ENCODE data around the gene APOC4. TPM values are rescaled to one million over a fixed set of nuclear protein-coding genes. Genes with fewer than 3 reads are reported as not detected.

Gene APOC4
- total and polyA plus RNA-seq, 4 donors: 1.0 to 420 (median 275) TPM

- Histone ChIP-seq H3K27ac (ENCODE audit: low read depth in 1 of 2, low read length in 2 of 2) (peak overlapping the region; percentile 78 to 88), H3K27me3 (ENCODE audit: control insufficient read depth in 4 of 4, insufficient read depth in 4 of 4, low read length in 3 of 4) (no peaks in the 10 kb centered on the region), H3K9ac (ENCODE audit: low read depth in 1 of 2, low read length in 2 of 2) (peak overlapping the region; percentile 10 to 57), H3K36me3 (ENCODE audit: control insufficient read depth in 4 of 4, insufficient read depth in 3 of 4, low read depth in 1 of 4, low read length in 3 of 4) (peaks cover 0 to 26% (median 4%) of the 10 kb centered on the region in 4 donors), H3K9me3 (ENCODE audit: control insufficient read depth in 4 of 4, low read length in 3 of 4) (no peaks in the 10 kb centered on the region), H3K4me1 (ENCODE audit: control insufficient read depth in 4 of 4, insufficient read depth in 4 of 4, low read length in 3 of 4) (peaks cover 13 to 64% (median 42%) of the 10 kb centered on the region in 4 donors), H3K4me3 (ENCODE audit: low read depth in 1 of 3, low read length in 3 of 3) (peak overlapping the region; percentile 20 to 70 (median 55))
- TF ChIP-seq, protein P1, sequence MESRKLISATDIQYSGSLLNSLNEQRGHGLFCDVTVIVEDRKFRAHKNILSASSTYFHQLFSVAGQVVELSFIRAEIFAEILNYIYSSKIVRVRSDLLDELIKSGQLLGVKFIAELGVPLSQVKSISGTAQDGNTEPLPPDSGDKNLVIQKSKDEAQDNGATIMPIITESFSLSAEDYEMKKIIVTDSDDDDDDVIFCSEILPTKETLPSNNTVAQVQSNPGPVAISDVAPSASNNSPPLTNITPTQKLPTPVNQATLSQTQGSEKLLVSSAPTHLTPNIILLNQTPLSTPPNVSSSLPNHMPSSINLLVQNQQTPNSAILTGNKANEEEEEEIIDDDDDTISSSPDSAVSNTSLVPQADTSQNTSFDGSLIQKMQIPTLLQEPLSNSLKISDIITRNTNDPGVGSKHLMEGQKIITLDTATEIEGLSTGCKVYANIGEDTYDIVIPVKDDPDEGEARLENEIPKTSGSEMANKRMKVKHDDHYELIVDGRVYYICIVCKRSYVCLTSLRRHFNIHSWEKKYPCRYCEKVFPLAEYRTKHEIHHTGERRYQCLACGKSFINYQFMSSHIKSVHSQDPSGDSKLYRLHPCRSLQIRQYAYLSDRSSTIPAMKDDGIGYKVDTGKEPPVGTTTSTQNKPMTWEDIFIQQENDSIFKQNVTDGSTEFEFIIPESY (IDR thresholded peaks at IDR 0.05): no peak
- TF ChIP-seq RAD21 (IDR thresholded peaks at IDR 0.05): peak; percentile 23 to 44
- peak; percentile 33 for TF ChIP-seq CTCF (IDR thresholded peaks at IDR 0.05; ENCODE audit: low read depth, low read length, missing input control)
- 29% methylated on average over 12 of the region's 12 CpGs for WGBS
- DNase-seq (ENCODE audit: low spot score): no peak
Measured at GRCh38 chr19:44904426-44904994, 37.5 kb upstream of the APOC4 start.

DNA sequence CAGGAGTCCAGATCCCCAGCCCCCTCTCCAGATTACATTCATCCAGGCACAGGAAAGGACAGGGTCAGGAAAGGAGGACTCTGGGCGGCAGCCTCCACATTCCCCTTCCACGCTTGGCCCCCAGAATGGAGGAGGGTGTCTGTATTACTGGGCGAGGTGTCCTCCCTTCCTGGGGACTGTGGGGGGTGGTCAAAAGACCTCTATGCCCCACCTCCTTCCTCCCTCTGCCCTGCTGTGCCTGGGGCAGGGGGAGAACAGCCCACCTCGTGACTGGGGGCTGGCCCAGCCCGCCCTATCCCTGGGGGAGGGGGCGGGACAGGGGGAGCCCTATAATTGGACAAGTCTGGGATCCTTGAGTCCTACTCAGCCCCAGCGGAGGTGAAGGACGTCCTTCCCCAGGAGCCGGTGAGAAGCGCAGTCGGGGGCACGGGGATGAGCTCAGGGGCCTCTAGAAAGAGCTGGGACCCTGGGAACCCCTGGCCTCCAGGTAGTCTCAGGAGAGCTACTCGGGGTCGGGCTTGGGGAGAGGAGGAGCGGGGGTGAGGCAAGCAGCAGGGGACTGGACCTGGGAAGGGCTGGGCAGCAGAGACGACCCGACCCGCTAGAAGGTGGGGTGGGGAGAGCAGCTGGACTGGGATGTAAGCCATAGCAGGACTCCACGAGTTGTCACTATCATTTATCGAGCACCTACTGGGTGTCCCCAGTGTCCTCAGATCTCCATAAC is 36.4 kb upstream of the APOC4 start, which contains the start of gene APOE:
TSS of gene APOE (plus strand) at position 360 of the 724 bp plus-strand sequence. CDS start 829 bp downstream, outside the sequence.
- H3K27ac ChIP-seq (ENCODE audit: low read depth in 1 of 2, low read length in 2 of 2): peak within 1 kb of the TSS; percentile 78 to 88
- peaks cover 13 to 67% (median 42%) of the 10 kb centered on the region in 4 donors for H3K4me1 ChIP-seq (ENCODE audit: control insufficient read depth in 4 of 4, insufficient read depth in 4 of 4, low read length in 3 of 4)
- H3K36me3 ChIP-seq (ENCODE audit: control insufficient read depth in 4 of 4, insufficient read depth in 3 of 4, low read depth in 1 of 4, low read length in 3 of 4): peaks cover 0 to 16% (median 4%) of the 10 kb centered on the region in 4 donors
- peak; percentile 70 for DNase-seq (ENCODE audit: low spot score)
- peak within 1 kb of the TSS; percentile 55 to 82 (median 70) for H3K4me3 ChIP-seq (ENCODE audit: low read depth in 1 of 3, low read length in 3 of 3)
- no peaks in the 10 kb centered on the region for H3K9me3 ChIP-seq (ENCODE audit: control insufficient read depth in 4 of 4, low read length in 3 of 4)
- TF ChIP-seq, protein P2, sequence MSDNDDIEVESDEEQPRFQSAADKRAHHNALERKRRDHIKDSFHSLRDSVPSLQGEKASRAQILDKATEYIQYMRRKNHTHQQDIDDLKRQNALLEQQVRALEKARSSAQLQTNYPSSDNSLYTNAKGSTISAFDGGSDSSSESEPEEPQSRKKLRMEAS (IDR thresholded peaks at IDR 0.05): no peak
- TF ChIP-seq JUND (IDR thresholded peaks at IDR 0.05): peak in 1 of 2 donors; percentile 27
- peak; percentile 42 to 59 for TF ChIP-seq HNF4A (conservative IDR thresholded peaks at IDR 0.05)
- TF ChIP-seq SP1 (IDR thresholded peaks at IDR 0.05): peak; percentile 68
- TF ChIP-seq REST (IDR thresholded peaks at IDR 0.05): peak; percentile 61
- peak; percentile 29 for TF ChIP-seq ATF3 (IDR thresholded peaks at IDR 0.05)
- no peak for TF ChIP-seq NR2F2 (IDR thresholded peaks at IDR 0.05)
- TF ChIP-seq CTCF (IDR thresholded peaks at IDR 0.05; ENCODE audit: low read depth, low read length, missing input control): no peak
- TF ChIP-seq FOXA2 (IDR thresholded peaks at IDR 0.05): no peak
- no peak for TF ChIP-seq GABPA (IDR thresholded peaks at IDR 0.05 in 1 of 2, conservative IDR thresholded peaks at IDR 0.05 in 1 of 2)
- no peak for TF ChIP-seq EGR1 (IDR thresholded peaks at IDR 0.05; ENCODE audit: low read depth in 2 of 2)
- TF ChIP-seq YY1 (IDR thresholded peaks at IDR 0.05): no peak
- TF ChIP-seq, protein P1 (IDR thresholded peaks at IDR 0.05): no peak
- peak; percentile 96 for TF ChIP-seq TAF1 (conservative IDR thresholded peaks at IDR 0.05)
- TF ChIP-seq RAD21 (IDR thresholded peaks at IDR 0.05): peak; percentile 1 to 20
- TF ChIP-seq HNF4G (IDR thresholded peaks at IDR 0.05): no peak
- TF ChIP-seq FOXA1 (IDR thresholded peaks at IDR 0.05): no peak
- TF ChIP-seq RXRA (IDR thresholded peaks at IDR 0.05): peak; percentile 56 to 63
- peak within 1 kb of the TSS; percentile 0 to 60 for H3K9ac ChIP-seq (ENCODE audit: low read depth in 1 of 2, low read length in 2 of 2)
- no peaks in the 10 kb centered on the region for H3K27me3 ChIP-seq (ENCODE audit: control insufficient read depth in 4 of 4, insufficient read depth in 4 of 4, low read length in 3 of 4)
- WGBS: 3% methylated on average over 20 of the region's 20 CpGs

Measured in liver (tissue), 9 donors.